GM12801 (cell line): ENCODE data around the gene FRMPD4.

Source experiments
- CTCF ChIP-seq: IDR thresholded peaks from one replicate; pipeline ENCODE4 v1.5.1; 2011; ENCODE audit warnings: control low read depth; ENCODE audit not compliant: insufficient read length; ENCODE audit errors: extremely low read depth

Gene FRMPD4

GRCh38 chrX:12685541-12685940 lies 547.3 kb downstream of the FRMPD4 start:
- no peak for TF ChIP-seq CTCF

GRCh38 chrX:12686331-12686730 lies 548.1 kb downstream of the FRMPD4 start:
- no peak for TF ChIP-seq CTCF

DNA sequence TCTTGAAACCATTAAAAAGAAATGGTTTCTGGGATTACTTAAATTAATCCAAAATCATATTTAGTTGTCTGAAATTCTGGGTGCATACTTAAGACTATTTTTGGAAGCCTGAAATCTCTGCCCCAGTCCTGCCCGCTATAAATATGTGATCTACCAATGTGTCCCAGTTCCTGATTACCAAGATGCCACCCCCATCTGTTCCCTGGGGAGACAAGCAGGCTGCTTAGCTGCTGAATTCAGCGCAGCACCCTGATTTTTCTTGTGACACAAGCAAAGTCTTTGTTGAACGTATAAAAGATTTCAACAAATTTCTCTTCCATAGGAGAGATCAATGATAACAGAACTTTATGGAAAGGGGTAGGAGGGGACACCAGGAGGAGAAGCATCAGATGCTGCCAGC lies 552.4 kb downstream of the FRMPD4 start:
- no peak for TF ChIP-seq CTCF

- TF ChIP-seq CTCF, result no peak
Observed at GRCh38 chrX:12693754-12694153, 555.5 kb downstream of the FRMPD4 start.

DNA sequence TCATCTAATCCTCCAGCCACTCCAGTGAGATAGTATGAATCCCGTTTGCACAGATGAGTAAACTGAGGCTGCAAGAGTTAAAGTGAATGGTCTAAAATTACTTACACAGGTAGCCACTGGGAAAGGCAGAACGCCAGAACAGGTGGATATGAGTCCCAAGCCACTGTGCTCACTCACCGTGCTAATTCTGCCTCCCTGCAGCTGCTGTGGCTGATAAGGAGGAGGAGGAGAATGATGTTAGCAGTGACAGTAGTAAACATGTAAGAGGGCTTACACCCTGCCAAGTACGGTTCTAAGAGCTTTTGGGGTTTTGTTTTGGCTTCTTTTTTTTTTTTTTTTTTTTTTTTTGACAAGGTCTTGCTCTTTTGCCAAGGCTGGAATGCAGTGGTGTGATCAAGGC lies 562.5 kb downstream of the FRMPD4 start:
- no peak for TF ChIP-seq CTCF

DNA sequence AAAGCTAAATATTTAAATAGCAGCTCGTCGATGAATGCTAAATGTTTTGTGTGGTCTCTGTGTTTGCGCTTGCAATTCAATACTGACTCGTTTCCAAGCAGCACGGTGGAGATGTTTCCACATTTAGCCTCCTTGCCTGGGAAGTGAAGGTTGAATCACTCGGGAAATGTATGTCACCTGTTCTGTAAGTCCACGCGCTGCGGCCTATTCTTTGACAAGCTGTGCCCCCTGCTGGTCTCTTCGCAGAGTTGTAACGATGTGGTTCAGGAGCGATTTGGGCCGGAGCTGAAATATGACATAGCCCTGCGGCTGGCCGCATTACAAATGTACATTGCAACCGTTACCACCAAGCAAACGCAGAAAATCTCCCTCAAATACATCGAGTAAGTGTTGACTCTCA lies 563.4 kb downstream of the FRMPD4 start:
- no peak for TF ChIP-seq CTCF

DNA sequence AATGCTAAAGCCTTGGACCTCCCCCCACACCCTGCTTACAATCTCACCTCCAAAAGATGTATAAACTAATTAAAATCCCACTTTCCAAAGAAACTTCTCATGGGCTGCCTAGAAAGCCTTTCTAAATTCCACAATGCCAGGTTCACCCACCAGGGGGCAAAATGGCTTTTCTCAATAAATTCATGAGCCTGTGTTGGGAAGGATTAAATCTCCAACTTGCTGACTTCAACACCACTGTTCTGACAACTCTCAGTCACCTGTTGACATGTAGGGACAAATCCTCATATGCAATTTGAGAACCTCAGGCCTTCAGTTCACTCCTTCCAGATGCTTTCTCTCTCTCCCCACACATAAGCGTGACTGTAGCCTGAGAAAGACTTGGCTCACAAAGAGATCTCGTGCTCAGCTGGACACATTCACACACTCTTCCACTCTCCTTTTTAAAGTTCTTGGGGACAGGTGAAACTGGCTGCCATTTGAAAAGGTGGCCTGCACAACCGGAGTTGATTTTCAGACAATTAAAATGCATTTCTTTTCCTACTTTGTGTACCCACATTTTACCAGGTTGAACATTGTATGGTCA lies 564.3 kb downstream of the FRMPD4 start:
- no peak for TF ChIP-seq CTCF
